Measurements from ENCODE around the gene ZDHHC24. TPM values are rescaled to one million over a fixed set of nuclear protein-coding genes. Genes with fewer than 3 reads are reported as not detected.

The ZDHHC24 gene
- total and polyA plus RNA-seq, 2 donors from 2014 or later = 13.2 to 18.7 TPM

DNA sequence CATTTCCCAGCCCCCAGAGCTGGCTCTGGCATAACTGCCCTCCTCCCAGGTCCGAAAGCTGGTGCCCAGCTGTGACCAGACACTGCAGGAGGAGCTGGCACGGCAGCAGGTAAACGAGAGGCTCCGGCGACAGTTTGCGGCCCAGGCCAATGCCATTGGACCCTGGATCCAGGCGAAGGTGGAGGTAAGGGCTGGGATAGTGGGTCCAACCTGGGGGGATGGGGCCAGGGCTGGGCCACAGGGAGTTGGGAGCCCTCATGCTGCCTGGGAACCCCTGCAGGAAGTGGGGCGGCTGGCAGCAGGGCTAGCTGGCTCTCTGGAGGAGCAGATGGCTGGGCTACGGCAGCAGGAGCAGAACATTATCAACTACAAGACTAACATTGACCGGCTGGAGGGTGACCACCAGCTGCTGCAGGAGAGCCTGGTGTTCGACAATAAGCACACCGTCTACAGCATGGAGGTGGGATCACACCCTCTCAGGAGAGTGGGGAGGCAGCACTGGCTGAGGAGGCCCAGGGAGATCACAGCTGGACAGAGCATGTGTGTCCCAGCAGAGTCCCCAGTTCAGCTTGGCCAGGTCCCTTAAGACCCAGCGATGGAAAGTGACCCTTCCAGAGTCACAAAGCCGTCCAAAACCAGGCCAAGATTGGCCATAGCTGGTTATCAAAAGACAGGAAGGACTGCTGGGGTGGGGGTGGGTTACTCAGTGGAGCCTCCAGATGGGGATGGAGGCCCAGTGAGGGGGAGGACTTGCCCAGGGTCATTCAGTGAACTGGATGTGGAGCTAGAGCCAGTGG, 15.5 kb upstream of the ZDHHC24 start:
- H3K9me3 ChIP-seq (ENCODE audit: control insufficient read depth in 2 of 3, insufficient read depth in 1 of 3, low read length in 3 of 3) = no peaks in the 10 kb centered on the region
- intact Hi-C loops (cut with DNase I) = no loop called here

DNA sequence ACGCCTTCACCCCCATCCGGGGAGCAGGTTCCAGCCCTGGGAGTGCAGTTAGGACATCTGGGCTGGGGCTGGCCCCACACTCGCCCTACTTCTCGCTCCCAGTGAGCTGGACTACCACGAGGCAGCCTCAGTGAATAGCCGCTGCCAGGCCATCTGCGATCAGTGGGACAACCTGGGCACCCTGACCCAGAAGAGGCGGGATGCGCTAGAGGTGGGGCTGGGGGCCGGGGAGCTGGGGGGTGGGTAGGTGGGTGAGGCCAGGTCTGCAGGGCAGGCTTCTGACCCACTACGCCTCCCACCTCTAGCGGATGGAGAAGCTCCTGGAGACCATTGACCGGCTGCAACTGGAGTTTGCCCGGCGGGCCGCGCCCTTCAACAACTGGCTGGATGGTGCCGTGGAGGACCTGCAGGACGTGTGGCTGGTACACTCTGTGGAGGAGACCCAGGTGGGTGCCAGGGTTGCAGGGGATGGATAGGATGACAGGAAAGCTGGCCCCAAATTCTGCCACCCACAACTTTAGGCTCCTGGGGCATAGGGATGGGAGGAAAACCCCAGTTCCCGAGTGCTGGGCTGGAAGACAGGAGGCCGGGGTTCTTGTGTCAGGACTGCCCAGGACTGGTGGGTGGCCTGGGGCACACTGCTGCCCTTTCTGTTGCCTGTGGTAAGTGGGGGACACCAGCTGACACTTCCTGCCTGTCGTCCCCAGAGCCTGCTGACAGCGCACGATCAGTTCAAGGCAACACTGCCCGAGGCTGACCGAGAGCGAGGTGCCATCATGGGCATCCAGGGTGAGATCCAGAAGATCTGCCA, 14.2 kb upstream of the ZDHHC24 start:
- peaks cover 4% of the 10 kb centered on the region for H3K27me3 ChIP-seq (ENCODE audit: control insufficient read depth, insufficient read depth, low read length)
- intact Hi-C loops (cut with DNase I) = no loop called here
- DNase-seq = no peak
- TF ChIP-seq, protein P1, sequence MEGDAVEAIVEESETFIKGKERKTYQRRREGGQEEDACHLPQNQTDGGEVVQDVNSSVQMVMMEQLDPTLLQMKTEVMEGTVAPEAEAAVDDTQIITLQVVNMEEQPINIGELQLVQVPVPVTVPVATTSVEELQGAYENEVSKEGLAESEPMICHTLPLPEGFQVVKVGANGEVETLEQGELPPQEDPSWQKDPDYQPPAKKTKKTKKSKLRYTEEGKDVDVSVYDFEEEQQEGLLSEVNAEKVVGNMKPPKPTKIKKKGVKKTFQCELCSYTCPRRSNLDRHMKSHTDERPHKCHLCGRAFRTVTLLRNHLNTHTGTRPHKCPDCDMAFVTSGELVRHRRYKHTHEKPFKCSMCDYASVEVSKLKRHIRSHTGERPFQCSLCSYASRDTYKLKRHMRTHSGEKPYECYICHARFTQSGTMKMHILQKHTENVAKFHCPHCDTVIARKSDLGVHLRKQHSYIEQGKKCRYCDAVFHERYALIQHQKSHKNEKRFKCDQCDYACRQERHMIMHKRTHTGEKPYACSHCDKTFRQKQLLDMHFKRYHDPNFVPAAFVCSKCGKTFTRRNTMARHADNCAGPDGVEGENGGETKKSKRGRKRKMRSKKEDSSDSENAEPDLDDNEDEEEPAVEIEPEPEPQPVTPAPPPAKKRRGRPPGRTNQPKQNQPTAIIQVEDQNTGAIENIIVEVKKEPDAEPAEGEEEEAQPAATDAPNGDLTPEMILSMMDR (IDR thresholded peaks at IDR 0.05; ENCODE audit: borderline replicate concordance, extremely low read depth, insufficient read depth) = no peak
- H3K36me3 ChIP-seq (ENCODE audit: control insufficient read depth in 2 of 3, insufficient read depth in 3 of 3, low read length in 3 of 3) = peaks cover 0 to 2% (median 0%) of the 10 kb centered on the region in 3 donors
- FAIRE-seq = no peak
- H3K4me1 ChIP-seq (ENCODE audit: control insufficient read depth in 2 of 3, insufficient read depth in 2 of 3, low read depth in 1 of 3, low read length in 3 of 3) = peaks cover 0 to 4% (median 0%) of the 10 kb centered on the region in 3 donors
- no peak overlapping the region for H3K27ac ChIP-seq (ENCODE audit: low read depth in 2 of 2, low read length in 2 of 2)
- H3K9me3 ChIP-seq (ENCODE audit: control insufficient read depth in 2 of 3, insufficient read depth in 1 of 3, low read length in 3 of 3) = no peaks in the 10 kb centered on the region
- H3K4me3 ChIP-seq (ENCODE audit: low read length in 3 of 3) = no peak overlapping the region
- no peak overlapping the region for H3K9ac ChIP-seq (ENCODE audit: low read length in 3 of 3)

More for the DNA sequence above, 15.5 kb upstream of the ZDHHC24 start:
- Histone ChIP-seq H3K4me3 (ENCODE audit: low read length in 3 of 3) (no peak overlapping the region), H3K36me3 (ENCODE audit: control insufficient read depth in 2 of 3, insufficient read depth in 3 of 3, low read length in 3 of 3) (peaks cover 0 to 2% (median 0%) of the 10 kb centered on the region in 3 donors), H3K4me1 (ENCODE audit: control insufficient read depth in 2 of 3, insufficient read depth in 2 of 3, low read depth in 1 of 3, low read length in 3 of 3) (peaks cover 0 to 4% (median 0%) of the 10 kb centered on the region in 3 donors), H3K27ac (ENCODE audit: low read depth in 2 of 2, low read length in 2 of 2) (no peak overlapping the region), H3K27me3 (ENCODE audit: control insufficient read depth, insufficient read depth, low read length) (peaks cover 4% of the 10 kb centered on the region), H3K9ac (ENCODE audit: low read length in 3 of 3) (no peak overlapping the region)
- DNase-seq (no peak), FAIRE-seq (no peak)
- TF ChIP-seq, protein P1 (IDR thresholded peaks at IDR 0.05; ENCODE audit: borderline replicate concordance, extremely low read depth, insufficient read depth) = no peak

DNA sequence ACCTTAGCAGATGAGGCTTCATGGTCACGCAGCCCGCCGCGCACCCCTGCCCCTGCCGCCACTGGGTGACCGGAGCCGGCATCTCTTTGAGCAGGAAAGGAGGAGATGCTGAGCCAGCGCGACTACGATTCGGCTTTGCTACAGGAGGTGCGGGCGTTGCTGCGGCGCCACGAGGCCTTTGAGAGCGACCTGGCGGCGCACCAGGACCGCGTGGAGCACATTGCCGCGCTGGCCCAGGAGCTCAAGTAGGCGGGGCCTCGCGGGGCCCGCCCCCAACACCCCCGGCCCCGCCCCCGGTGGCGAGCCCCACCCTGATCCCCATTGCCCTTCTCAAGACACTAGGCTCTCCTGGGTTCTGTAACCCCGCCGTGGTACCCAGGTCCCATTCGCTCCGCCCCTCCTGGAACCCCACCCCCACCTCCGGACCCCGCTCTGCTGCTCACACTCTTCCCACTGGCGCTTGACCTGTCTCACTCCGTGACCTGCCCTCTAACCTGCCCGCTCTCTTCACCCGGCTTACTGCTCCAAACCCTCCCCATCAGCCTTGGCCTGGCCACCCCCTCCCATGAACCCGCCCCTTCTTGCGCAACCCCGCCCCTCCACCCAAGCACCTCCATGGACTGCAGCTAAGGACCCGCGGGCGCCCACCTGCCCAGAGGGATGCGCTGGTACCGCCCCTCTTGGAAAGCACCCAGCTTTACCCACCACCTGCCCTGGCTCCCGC, 13.5 kb upstream of the ZDHHC24 start:
- H3K27me3 ChIP-seq (ENCODE audit: control insufficient read depth, insufficient read depth, low read length) = peaks cover 4% of the 10 kb centered on the region
- DNase-seq (peak in 2 of 5 donors; percentile 49 to 68), FAIRE-seq (no peak)
- H3K36me3 ChIP-seq (ENCODE audit: control insufficient read depth in 2 of 3, insufficient read depth in 3 of 3, low read length in 3 of 3) = peaks cover 0 to 2% (median 0%) of the 10 kb centered on the region in 3 donors
- TF ChIP-seq, protein P1 (IDR thresholded peaks at IDR 0.05; ENCODE audit: borderline replicate concordance, extremely low read depth, insufficient read depth) = no peak
- H3K9me3 ChIP-seq (ENCODE audit: control insufficient read depth in 2 of 3, insufficient read depth in 1 of 3, low read length in 3 of 3) = no peaks in the 10 kb centered on the region
- H3K4me3 ChIP-seq (ENCODE audit: low read length in 3 of 3) = no peak overlapping the region
- H3K9ac ChIP-seq (ENCODE audit: low read length in 3 of 3) = no peak overlapping the region
- H3K4me1 ChIP-seq (ENCODE audit: control insufficient read depth in 2 of 3, insufficient read depth in 2 of 3, low read depth in 1 of 3, low read length in 3 of 3) = peaks cover 0 to 4% (median 0%) of the 10 kb centered on the region in 3 donors
- H3K27ac ChIP-seq (ENCODE audit: low read depth in 2 of 2, low read length in 2 of 2) = no peak overlapping the region
- intact Hi-C loops (cut with DNase I) = no loop called here

Measured in kidney (tissue), 14 donors.